HG02763 (cell line): ENCODE measurements around the gene BCL6.

Experiments
- ATAC-seq: cut with Tn5 transposase; IDR thresholded peaks from one replicate; pipeline ENCODE4 v1.9.1; 2021; ENCODE audit warnings: mild to moderate bottlenecking, moderate library complexity; ENCODE audit not compliant: unreplicated experiment

The BCL6 gene

DNA sequence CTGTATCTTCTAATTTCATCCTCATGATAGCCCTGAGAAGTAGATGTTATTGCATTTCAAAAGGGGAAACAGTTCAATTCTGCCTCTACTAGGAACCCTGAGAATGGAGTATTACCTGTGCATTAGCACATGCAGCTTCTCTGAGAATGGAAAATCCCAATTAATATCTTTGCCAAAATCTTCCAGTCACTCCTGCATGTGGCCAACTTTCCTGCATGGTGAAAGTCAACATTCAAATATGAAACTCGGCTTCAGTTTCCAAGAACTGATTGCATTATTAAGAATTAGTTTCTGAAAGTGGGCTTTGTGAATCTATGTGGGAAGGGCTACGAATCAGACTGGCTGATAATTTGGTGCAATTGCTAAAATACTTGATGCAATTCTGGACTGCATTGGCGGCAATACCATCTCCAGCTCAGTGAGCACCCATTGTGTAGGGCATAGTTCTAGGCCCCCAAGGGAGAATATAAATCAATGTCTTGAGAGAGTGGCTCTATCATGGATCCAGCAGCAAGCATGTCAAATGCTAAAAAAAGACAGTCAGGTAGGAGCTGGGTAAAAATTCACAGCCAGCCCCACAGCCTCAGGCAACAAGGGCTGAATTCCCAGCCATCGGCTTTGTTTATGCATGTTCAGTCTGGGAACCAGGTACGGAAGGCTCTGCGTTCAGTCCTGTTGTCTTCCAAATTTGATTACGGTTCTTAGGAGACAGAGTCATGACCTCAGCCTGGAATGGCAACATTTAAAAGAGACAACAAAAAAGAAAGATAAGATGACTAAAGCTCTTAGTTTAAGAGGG, 18.8 kb upstream of the BCL6 start:
- no peak for ATAC-seq

GRCh38 chr3:187762792-187763191, 17.5 kb upstream of the BCL6 start:
- no peak for ATAC-seq

DNA sequence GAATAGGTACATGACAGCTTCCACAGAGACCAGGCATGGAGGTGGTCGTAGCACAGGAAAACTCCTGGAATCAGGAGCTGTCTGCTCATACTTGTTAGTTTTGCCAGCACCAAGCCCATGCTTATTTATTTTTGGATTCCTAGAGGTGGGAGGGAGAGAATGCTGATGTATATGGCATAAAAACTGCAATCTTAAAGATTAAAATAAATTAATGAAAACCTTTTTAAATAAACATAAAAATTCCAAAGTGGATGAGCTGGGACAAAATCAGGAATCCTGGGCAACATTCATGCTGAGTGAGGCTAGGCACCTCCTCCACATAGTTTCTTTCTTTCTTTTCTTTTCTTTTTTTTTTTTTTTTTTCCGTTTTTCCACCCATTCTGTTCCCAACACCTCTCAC, 14.3 kb upstream of the BCL6 start:
- no peak for ATAC-seq

GRCh38 chr3:187758318-187758955, 13.2 kb upstream of the BCL6 start:
- no peak for ATAC-seq

DNA sequence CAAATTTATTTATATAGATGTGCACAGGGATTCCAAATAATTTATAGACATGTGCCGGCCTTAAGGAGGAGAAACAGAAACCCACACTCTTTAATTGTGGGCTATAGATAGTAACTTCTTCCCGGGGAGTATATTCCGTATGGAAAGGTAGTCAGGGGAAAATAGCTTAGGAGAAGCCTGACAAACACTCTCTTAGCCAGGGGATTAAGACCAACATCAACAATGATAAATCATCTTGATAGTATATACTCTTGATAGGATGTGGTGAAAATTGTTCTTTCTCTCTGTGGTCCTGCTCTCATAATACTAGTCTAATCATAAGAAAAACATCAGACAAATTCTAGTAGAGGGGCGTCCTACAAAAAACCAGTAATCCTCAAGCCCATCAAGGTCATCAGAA, 8.2 kb upstream of the BCL6 start:
- ATAC-seq: no peak

GRCh38 chr3:187750513-187751123, 5.3 kb upstream of the BCL6 start:
- no peak for ATAC-seq

- no peak for ATAC-seq
These were observed 4.8 kb upstream of the BCL6 start for GRCh38 chr3:187750006-187750512.

DNA sequence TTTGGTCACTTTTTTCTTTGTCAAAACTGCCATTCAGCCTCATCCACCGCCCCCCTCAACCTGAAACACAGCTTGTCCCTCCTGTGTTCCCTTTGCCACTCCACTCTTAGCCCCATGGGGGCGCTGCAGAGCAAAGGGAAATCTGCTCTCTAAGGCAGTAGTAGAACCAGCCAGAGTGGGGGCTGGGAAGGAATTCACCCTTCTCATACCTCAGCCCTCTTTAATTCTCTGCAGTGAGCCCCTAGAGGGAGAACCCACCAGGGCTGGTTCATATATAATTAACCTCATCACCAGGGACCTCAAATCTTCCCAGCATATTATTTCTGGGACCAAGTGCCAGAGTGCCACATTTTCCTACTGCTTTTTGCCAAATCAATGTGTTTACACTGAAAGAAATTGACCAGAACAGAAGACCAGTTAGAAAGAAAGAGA, 2.8 kb upstream of the BCL6 start:
- no peak for ATAC-seq

- ATAC-seq: no peak
These were observed 2.2 kb upstream of the BCL6 start for GRCh38 chr3:187747506-187747905.

DNA sequence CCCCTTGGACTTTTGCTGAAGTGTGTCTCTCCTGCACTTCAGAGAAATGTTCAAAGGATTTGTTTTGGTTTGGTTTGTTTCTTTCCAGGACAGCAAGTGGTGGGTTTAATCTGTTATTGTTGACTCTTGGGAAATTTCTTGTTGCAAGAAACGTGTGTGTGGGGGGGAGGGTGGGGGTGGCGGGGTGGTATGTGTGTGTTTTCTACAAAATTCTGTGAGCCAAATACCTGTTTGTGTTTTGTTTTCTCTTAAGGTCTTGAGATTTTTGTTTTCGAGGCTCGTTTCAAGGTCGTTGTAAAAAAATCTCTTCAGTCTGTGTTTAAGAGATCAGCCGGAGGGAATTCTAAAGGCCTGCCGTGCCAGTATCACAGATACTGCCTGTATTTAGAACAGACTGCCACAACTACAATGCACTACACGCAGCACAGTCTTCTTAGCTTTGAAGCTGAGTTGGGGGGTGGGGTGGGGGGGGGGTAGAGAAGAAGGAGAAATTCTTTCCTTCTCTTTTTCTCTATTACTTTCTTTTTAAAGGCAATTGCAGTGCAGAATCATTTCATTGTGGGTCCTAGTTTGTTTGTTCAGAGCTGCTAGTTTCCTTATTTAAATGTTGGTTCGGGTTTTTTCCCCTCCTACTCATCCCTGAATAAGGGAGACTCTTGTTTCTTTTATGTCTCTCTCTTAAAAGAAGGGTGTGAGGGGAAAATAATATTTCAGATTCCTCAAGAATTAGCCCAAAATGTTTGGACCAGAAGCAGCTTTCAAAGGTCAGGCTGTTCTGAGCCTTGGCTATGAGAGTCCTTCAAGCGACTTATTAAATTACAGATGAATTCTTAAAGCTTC, 1.4 kb upstream of the BCL6 start:
- ATAC-seq: no peak

GRCh38 chr3:187746059-187746441, 782 bp upstream of the BCL6 start:
- ATAC-seq: no peak

DNA sequence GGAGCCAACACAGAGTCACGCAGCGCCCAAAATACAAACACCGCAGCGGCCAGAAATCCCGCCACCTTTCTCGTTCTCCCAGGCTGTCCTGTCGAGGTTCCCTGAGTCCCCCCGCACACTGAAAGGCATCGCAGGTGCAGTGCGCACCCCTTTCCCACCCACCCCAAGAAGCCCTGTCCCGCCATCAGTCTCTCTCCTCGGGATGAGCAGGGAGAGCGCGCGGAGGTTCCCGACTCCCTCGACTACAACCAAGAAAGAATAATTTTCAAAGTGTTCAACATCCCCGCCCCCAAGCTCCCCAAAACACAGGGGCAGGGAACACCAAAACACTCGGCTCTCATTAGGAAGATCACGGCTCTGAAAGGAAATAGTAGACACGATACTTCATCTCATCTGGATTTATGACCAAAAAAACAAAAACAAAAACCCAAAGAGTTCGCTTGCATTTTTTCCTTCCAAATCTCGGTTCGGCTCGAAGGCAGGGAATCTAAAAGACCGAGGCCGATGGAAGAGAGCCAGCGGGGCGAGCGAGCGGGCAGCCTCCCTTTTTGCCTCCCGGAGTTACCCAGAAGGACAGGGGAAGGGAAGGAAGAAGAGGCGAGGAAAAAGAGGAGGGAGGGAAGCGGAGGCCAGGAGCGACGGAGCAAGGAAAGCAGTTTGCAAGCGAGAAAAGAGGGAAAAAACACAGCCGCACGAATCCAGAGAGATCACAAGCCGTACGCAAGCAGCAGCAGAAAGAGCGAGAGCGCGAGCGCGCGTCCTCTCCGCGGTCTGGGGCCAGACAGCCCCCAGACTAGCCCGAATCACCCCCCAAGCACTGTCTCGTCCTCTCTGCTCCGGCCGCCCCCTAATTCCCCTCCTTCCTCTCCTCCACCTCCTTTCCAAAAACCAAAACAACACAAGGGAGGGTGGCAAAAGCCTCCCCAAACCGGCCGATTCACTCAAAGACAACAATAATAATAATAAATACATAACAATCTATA, 808 bp downstream of the BCL6 start:
- ATAC-seq: no peak

DNA sequence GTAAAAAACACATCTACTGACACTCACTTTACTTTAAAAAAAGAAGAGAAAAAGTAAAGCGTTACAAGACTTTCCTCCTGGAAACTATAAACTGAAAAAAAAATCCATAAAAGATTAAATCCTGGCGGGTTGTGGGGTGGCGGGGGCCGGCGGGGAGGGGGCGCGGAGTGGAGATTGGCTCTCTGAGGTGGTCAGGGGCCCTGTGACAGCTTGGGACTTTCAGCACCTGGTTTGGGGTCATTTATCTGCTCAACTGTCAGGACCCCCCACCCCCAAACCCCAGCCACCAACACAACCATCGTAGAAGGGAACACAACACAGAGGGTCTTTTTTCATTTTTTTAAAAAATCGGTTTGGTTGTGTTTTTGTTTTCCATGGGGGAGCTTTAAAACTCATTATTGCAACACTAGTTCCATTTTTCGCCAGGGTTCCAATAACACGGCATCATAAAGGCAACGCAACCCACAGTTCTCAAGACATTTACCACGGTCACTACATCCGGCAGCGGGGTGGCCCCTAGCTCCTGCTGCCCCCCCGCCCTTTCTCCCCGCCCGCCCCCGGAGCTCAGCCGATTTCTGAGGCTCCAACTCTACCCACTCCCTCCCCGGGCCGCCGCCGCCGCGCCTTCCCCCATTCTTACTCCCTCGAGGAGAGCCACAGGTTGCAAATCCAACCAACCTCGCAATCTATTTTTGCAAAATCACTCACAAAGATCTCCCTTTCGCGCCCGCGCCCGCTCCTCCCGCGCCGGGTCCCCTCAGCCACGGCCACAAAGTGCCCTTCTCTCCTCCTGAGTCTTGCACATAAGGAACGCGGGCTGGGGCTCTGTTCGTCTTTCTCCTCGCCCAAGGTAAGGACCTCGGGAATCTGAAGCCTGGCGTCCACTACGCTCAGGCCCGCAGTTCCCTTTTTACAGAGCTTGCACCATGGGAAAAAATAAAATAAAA, 1.8 kb downstream of the BCL6 start:
- ATAC-seq: no peak

- ATAC-seq: no peak
These were observed 2.7 kb downstream of the BCL6 start for GRCh38 chr3:187742351-187743171.

GRCh38 chr3:187741403-187742350, 3.6 kb downstream of the BCL6 start:
- no peak for ATAC-seq

- ATAC-seq: no peak
These were observed 4.6 kb downstream of the BCL6 start for GRCh38 chr3:187740421-187741399.
